Renal cortex interstitium (tissue), 11 donors: ENCODE measurements around the gene RBM47. TPM values are rescaled to one million over a fixed set of nuclear protein-coding genes. Genes with fewer than 3 reads are reported as not detected.

Experiments used
- DNase-seq, 11 donors: peaks; one replicate each; pipeline ENCODE4 v3.0.0-alpha.2; 2013; ENCODE audit warnings: low read depth in 9 of 11, low spot score in 4 of 11; ENCODE audit errors: extremely low read depth in 1 of 11
- polyA plus RNA-seq, 3 donors: library from polyadenylated mRNA; unstranded; fragments of 120-200 nt; gene quantifications; one replicate each; pipeline ENCODE4 v1.2.1, GENCODE V29; 2013; ENCODE audit not compliant: insufficient read length in 3 of 3

The RBM47 gene
- polyA plus RNA-seq, 3 donors, result 73.9 to 116 (median 87.4) TPM

- no peak for DNase-seq
Observed at GRCh38 chr4:40377512-40378365, 251.9 kb downstream of the RBM47 start.

DNA sequence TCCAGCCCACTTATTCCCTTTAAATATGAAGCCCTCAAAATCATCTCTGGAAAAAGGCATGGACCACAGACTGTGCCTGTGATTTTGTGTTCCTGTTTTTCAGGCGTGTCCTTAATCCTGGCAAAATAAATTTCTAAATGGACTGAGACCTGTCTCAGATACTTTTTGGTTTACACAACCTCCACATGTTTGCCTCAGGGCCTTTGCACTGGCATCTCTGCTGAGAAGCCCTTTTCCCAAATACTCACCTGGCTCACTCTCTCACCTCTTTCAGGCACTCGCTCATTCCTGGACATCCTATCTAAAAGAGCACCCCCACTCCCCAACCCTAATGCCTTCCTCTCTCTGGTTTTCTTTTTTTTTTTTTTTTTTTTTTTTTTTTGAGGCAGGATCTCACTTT lies 254.0 kb downstream of the RBM47 start:
- DNase-seq, result no peak

DNA sequence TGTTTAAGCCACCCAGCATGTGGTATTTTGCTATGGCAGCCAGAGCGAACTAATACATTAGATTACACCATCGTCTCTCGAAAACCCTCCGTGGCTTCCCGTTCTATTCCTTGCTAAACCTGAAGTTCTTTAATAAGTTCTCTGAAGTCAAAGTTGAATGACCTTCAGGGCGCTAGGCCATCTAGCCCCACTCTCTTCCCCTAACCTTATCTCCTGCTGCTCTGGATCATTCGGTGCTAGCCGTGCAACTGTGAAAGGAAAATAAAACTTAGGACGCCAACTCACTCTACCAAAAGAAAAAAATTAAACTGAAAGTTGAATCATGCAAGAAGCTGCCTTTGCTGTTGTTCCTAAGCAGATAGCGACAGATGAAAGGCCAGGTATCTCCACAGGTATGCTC lies 254.6 kb downstream of the RBM47 start:
- no peak for DNase-seq

GRCh38 chr4:40373636-40374035 lies 256.0 kb downstream of the RBM47 start:
- no peak for DNase-seq

Other genes starting within 250 kb of the RBM47 start
- gene NSUN7, start 120.1 kb upstream of the RBM47 start, polyA plus RNA-seq, result 10 to 100 TPM; 11.7 to 19.8 (median 13.3) TPM